Heart right ventricle (tissue), 16 donors: Measurements from ENCODE around the gene INHBC. TPM values are rescaled to one million over a fixed set of nuclear protein-coding genes. Genes with fewer than 3 reads are reported as not detected.

Experiments used
- ATAC-seq, 8 donors: fragments of 200-7000 bp; cut with Tn5 transposase; one replicate each; pipeline ENCODE4 v1.9.1; 2020; ENCODE audit warnings: mild to moderate bottlenecking in 8 of 8, moderate library complexity in 8 of 8, moderate number of reproducible peaks in 1 of 8
- DNase-seq, 2 donors: peaks; one replicate each; pipeline ENCODE4 v3.0.0-alpha.2; 2020
- H3K27ac ChIP-seq, 10 donors: fragments of 200-600 bp; sonication (generic) in 2 of 10; one replicate each; pipeline versions ENCODE4 v1.5.0 to v1.8.0; 2020 to 2022; ENCODE audit warnings: mild to moderate bottlenecking in 3 of 10
- H3K27me3 ChIP-seq, 7 donors: fragments of 200-600 bp; one replicate each; pipeline ENCODE4 v1.8.0; 2021 to 2022; ENCODE audit warnings: mild to moderate bottlenecking in 2 of 7
- H3K36me3 ChIP-seq, 9 donors: fragments of 200-600 bp; sonication (generic) in 1 of 9; one replicate each; pipeline versions ENCODE4 v1.5.0 to v1.8.0; 2020 to 2022; ENCODE audit warnings: mild to moderate bottlenecking in 2 of 9
- H3K4me1 ChIP-seq, 9 donors: fragments of 200-600 bp; sonication (generic) in 1 of 9; one replicate each; pipeline versions ENCODE4 v1.5.0 to v1.8.0; 2020 to 2022; ENCODE audit warnings: mild to moderate bottlenecking in 4 of 9
- H3K4me3 ChIP-seq, 10 donors: fragments of 200-600 bp; sonication (generic) in 2 of 10; one replicate each; pipeline versions ENCODE4 v1.5.0 to v1.8.0; 2020 to 2022; ENCODE audit warnings: mild to moderate bottlenecking in 7 of 10, moderate library complexity in 2 of 10
- H3K9me3 ChIP-seq, 11 donors: fragments of 200-600 bp in 10 of 11; sonication (generic) in 2 of 11; one replicate each; pipeline versions ENCODE4 v1.5.0 to v1.8.0; 2013 to 2022; ENCODE audit warnings: mild to moderate bottlenecking in 2 of 11, control low read depth in 1 of 11, moderate library complexity in 1 of 11
- CTCF ChIP-seq, 9 donors: fragments of 200-600 bp; sonication (generic) in 2 of 9; IDR thresholded peaks; one replicate each; pipeline versions ENCODE4 v1.5.0 to v1.8.0; 2021 to 2022; ENCODE audit warnings: antibody characterized with exemption in 9 of 9, mild to moderate bottlenecking in 5 of 9, moderate library complexity in 1 of 9
- WGBS, 2 donors: extraction: QIAGEN DNeasy Blood & Tissue Kit; methylation state at CpG; one replicate each; pipeline ENCODE4 v1.1.7; 2013; ENCODE audit warnings: inconsistent platforms in 1 of 2; 5-methylcytosine and 5-hydroxymethylcytosine counted together
- intact Hi-C, 10 donors: fragments of 100-400 bp; cut with DNase I; formaldehyde crosslinking; loops; one replicate each; pipeline versions ENCODE4 v1.11.1 to v1.14.2; 2022
- polyA plus RNA-seq, 2 donors: library from polyadenylated mRNA; stranded (reverse); fragments of 200-250 nt; gene quantifications; one replicate each; pipeline ENCODE4 v1.2.3, GENCODE V29; 2013
- total RNA-seq, 10 donors: library from RNA; stranded (reverse); fragmentation: NEBNext Ultra II Directional in 3 of 10; extraction: Animal tissue kit (Norgen Biotek cat#: 25700) in 3 of 10; gene quantifications; one replicate each; pipeline versions ENCODE4 v1.2.1 to v1.2.4, GENCODE V29; 2021 to 2023
- donor health status: Arrhythmogenic right ventricular cardiomyopathy.
- donor health status: ischemic (EF 13 %, LVEDD 7.1; RV severe dilation, severe dysfunction).
- donor health status: healthy with polysubstance abuse.
- donor health status: DM: no; HTN: yes; CAD: no.
- donor health status: DM: no; HTN: no; CAD: no.
- donor health status: ischemic (EF 25% LVEDD 6.9; RV normal size, moderate dysfunction).
- donor health status: ischemic (EF 25% LVEDD 5.7; RV mildly dilated, moderate dysfunction).
- donor health status: healthy.
- donor health status: DM: yes; HTN: yes; CAD: no.
- donor health status: Ischemic cardiomyopathy.
- donor health status: ischemic (EF 35%, LVEDD 5.7; RV mildly dilated, moderate dysfunction).
- donor health status: nonischemic (EF 11% LVEDD 7.7; RV severe dilation, severe dysfunction).
- donor health status: DM: yes; HTN: yes; CAD: no.
- donor health status: PGD.
- donor health status: ischemic (EF 29% LVEDD 5.4; RV normal size, mild dysfunction).
- donor health status: nonischemic (EF 23%, LVEDD 6.1; RV moderate dilation, normal function).

Gene INHBC
- total and polyA plus RNA-seq, 12 donors: 0.03 to 0.13 TPM; not detected in 10

GRCh38 chr12:57456737-57457490 lies 22.3 kb downstream of the INHBC start:
- Histone ChIP-seq H3K27me3 (peaks cover 0 to 17% (median 0%) of the 10 kb centered on the region in 7 donors), H3K4me1 (peaks cover 5 to 44% (median 30%) of the 10 kb centered on the region in 9 donors), H3K4me3 (no peak overlapping the region), H3K9me3 (no peaks in the 10 kb centered on the region), H3K27ac (no peak overlapping the region), H3K36me3 (no peaks in the 10 kb centered on the region)
- ATAC-seq: no peak
- no peak for TF ChIP-seq CTCF (IDR thresholded peaks at IDR 0.05)
- DNase-seq: no peak
- intact Hi-C loops: loop anchor here in 4 of 10 donors (5.0 to 10.0 kb wide), 3 partner anchors 168 to 195 kb away; partner anchors contain the start of gene B4GALNT1 (in 2 of the 4)
- WGBS, 2 donors: 92 to 93% methylated on average over 6 of the region's 6 CpGs

GRCh38 chr12:57458665-57459054 lies 24.1 kb downstream of the INHBC start:
- Histone ChIP-seq H3K27ac (peak overlapping the region in 9 of 10 donors; percentile 52 to 91 (median 84)), H3K4me1 (peaks cover 5 to 41% (median 30%) of the 10 kb centered on the region in 9 donors), H3K36me3 (no peaks in the 10 kb centered on the region), H3K4me3 (peak overlapping the region; percentile 52 to 91 (median 70)), H3K27me3 (peaks cover 0 to 20% (median 0%) of the 10 kb centered on the region in 7 donors), H3K9me3 (no peaks in the 10 kb centered on the region)
- 32 to 40% methylated on average over 3 of the region's 3 CpGs for WGBS, 2 donors
- DNase-seq: no peak
- intact Hi-C loops: loop anchor here in 4 of 10 donors (5.0 to 10.0 kb wide), 3 partner anchors 166 to 196 kb away; partner anchors contain the start of gene B4GALNT1 (in 2 of the 4)
- TF ChIP-seq CTCF (IDR thresholded peaks at IDR 0.05): no peak
- ATAC-seq: no peak

GRCh38 chr12:57459055-57459749 lies 24.6 kb downstream of the INHBC start:
- Histone ChIP-seq H3K27ac (peak overlapping the region in 9 of 10 donors; percentile 52 to 91 (median 84)), H3K4me3 (peak overlapping the region; percentile 52 to 91 (median 70)), H3K4me1 (peaks cover 5 to 41% (median 30%) of the 10 kb centered on the region in 9 donors), H3K9me3 (no peaks in the 10 kb centered on the region), H3K27me3 (peaks cover 0 to 20% (median 0%) of the 10 kb centered on the region in 7 donors), H3K36me3 (no peaks in the 10 kb centered on the region)
- ATAC-seq (peak; percentile 71 to 87 (median 77)), DNase-seq (peak; percentile 93 to 95)
- 0% methylated on average over 24 of the region's 24 CpGs for WGBS, 2 donors
- intact Hi-C loops: loop anchor here in 4 of 10 donors (5.0 to 10.0 kb wide), 3 partner anchors 166 to 197 kb away; partner anchors contain the start of gene B4GALNT1 (in 2 of the 4)
- TF ChIP-seq CTCF (IDR thresholded peaks at IDR 0.05): peak; percentile 90 to 98 (median 96)
